Measurements from ENCODE around the gene GNAZ. TPM values are rescaled to one million over a fixed set of nuclear protein-coding genes. Genes with fewer than 3 reads are reported as not detected.

Gene GNAZ
- total and polyA plus RNA-seq, 2 of the 8 experiments (the other 6 are each of a cell fraction or from before 2014, with no cell fraction given) = 6.6 to 9.6 TPM

- ChIA-PET POLR2A (ENCODE audit: partially characterized antibody) (no interaction called here), CTCF (ENCODE audit: partially characterized antibody) (no interaction called here)
- Histone ChIP-seq H2BK120ac (replicated peaks; ENCODE audit: low read depth, low read length) (no peak overlapping the region), H3K79me2 (ENCODE audit: control insufficient read depth in 1 of 2, insufficient read depth in 2 of 2, low read length in 2 of 2) (no peaks in the 10 kb centered on the region), H3K27ac (ENCODE audit: low read depth, low read length) (no peak overlapping the region), H3K23ac (ENCODE audit: insufficient read length) (no peak overlapping the region), H3K79me1 (ENCODE audit: low read depth, low read length) (no peaks in the 10 kb centered on the region; the same call in 1 of the 2 replicates), H2AK5ac (ENCODE audit: low read depth, low read length) (no peak overlapping the region), H3K9me3 (ENCODE audit: insufficient read depth in 2 of 2, low read depth in 1 of 2, low read length in 1 of 2) (no peaks in the 10 kb centered on the region), H2BK20ac (ENCODE audit: low read length) (no peak overlapping the region), H3K4ac (replicated peaks; ENCODE audit: insufficient read length, low read depth, low read length) (no peak overlapping the region), H2BK15ac (ENCODE audit: low read length) (no peak overlapping the region), H3K23me2 (ENCODE audit: low read depth, low read length) (peaks cover 4% of the 10 kb centered on the region), H3K14ac (ENCODE audit: insufficient read length) (no peak overlapping the region), H2BK5ac (ENCODE audit: low read depth, low read length) (no peak overlapping the region), H3K4me2 (ENCODE audit: insufficient read depth in 1 of 2, low read depth in 2 of 2, low read length in 2 of 2) (no peak overlapping the region), H3K36me3 (ENCODE audit: control insufficient read depth in 2 of 4, insufficient read depth in 4 of 4, low read length in 3 of 4) (peaks cover 0 to 3% (median 0%) of the 10 kb centered on the region in 4 experiments; a peak in 1 of 8 replicates), H4K5ac (ENCODE audit: insufficient read length, low read depth, low read length) (no peak overlapping the region), H3K4me1 (replicated peaks in 1 of 4; ENCODE audit: control insufficient read depth in 3 of 4, insufficient read depth in 4 of 4, low read length in 3 of 4) (peaks cover 2 to 11% (median 7%) of the 10 kb centered on the region in 4 experiments), H4K91ac (replicated peaks; ENCODE audit: insufficient read length, low read length) (no peak overlapping the region), H2AFZ (ENCODE audit: low read length) (no peak overlapping the region), H3K4me3 (ENCODE audit: extremely low read depth in 1 of 4, insufficient read depth in 2 of 4, low read depth in 3 of 4, low read length in 4 of 4) (no peak overlapping the region), H3K56ac (replicated peaks; ENCODE audit: insufficient read length, low read depth, low read length) (no peak overlapping the region), H2BK12ac (ENCODE audit: low read depth, low read length) (no peak overlapping the region), H3K18ac (ENCODE audit: extremely low read depth, low read length) (no peak overlapping the region), H4K20me1 (replicated peaks in 1 of 2; ENCODE audit: control insufficient read depth in 1 of 2, insufficient read depth in 2 of 2, low read length in 2 of 2) (peaks cover 8 to 17% of the 10 kb centered on the region in 2 experiments), H3K27me3 (replicated peaks in 1 of 4; ENCODE audit: control insufficient read depth in 3 of 4, extremely low read depth in 1 of 4, insufficient read depth in 3 of 4, low read length in 3 of 4) (no peaks in the 10 kb centered on the region; a peak in 3 of 7 replicates), H3K9ac (replicated peaks in 1 of 4; ENCODE audit: extremely low read depth in 1 of 4, low read depth in 3 of 4, low read length in 3 of 4) (peak overlapping the region in 1 of 4 experiments; percentile 24; a peak in 1 of 7 replicates), H4K8ac (ENCODE audit: extremely low read depth, insufficient read depth, low read length) (peak overlapping the region; percentile 0)
- 95% methylated on average over 13 of the region's 13 CpGs; no CpG with 5 or more reads in 1 of the 2 experiments for WGBS, 2 experiments (ENCODE audit: extremely low coverage in 1 of 2, insufficient coverage in 1 of 2, insufficient read length in 1 of 2, insufficient replicate concordance in 2 of 2, low coverage in 1 of 2, low lambda C conversion rate in 2 of 2, missing lambda C conversion rate in 1 of 2)
- no peak for FAIRE-seq
- DNase-seq (ENCODE audit: low read depth in 1 of 2, low spot score in 2 of 2) = no peak
- TF ChIP-seq E2F6 (IDR thresholded peaks at IDR 0.05) (no peak), CBX8 (IDR thresholded peaks at IDR 0.05; ENCODE audit: borderline replicate concordance, low read depth, low read length) (no peak), BACH1 (IDR thresholded peaks at IDR 0.05; ENCODE audit: low read length) (no peak), PHF8 (conservative IDR thresholded peaks at IDR 0.05; ENCODE audit: low read depth, low read length) (no peak), KDM4A (IDR thresholded peaks at IDR 0.05; ENCODE audit: low read depth, low read length, severe bottlenecking) (no peak), TAF7 (optimal IDR thresholded peaks at IDR 0.05; ENCODE audit: borderline replicate concordance, low read depth, low read length) (no peak), YY1 (IDR thresholded peaks at IDR 0.05; ENCODE audit: low read depth, low read length) (no peak), SP1 (IDR thresholded peaks at IDR 0.05; ENCODE audit: low read depth, low read length) (no peak), USF2 (IDR thresholded peaks at IDR 0.05; ENCODE audit: low read length) (no peak), RFX5 (IDR thresholded peaks at IDR 0.05; ENCODE audit: borderline replicate concordance, low read depth, low read length) (no peak), SIX5 (IDR thresholded peaks at IDR 0.05; ENCODE audit: low read depth, low read length) (no peak)
Measured at GRCh38 chr22:23092217-23092955, 22.1 kb downstream of the GNAZ start.
